Stomach (tissue), 4 donors: ENCODE results near the gene LAMC1.

Experiments
- EP300 ChIP-seq: sonication (generic); formaldehyde crosslinking; IDR thresholded peaks from one replicate; pipeline ENCODE4 v1.6.1; 2017; ENCODE audit warnings: antibody characterized with exemption
- POLR2A ChIP-seq, 4 donors: fragments of 450-650 bp; IDR thresholded peaks; one replicate each; pipeline ENCODE4 v1.6.1; 2016; ENCODE audit warnings: antibody characterized with exemption in 4 of 4, control low read depth in 2 of 4, mild to moderate bottlenecking in 1 of 4, moderate library complexity in 1 of 4
- POLR2AphosphoS5 ChIP-seq, 3 donors: sonication (generic); formaldehyde crosslinking; IDR thresholded peaks; one replicate each; pipeline ENCODE4 v1.6.1; 2016; ENCODE audit warnings: antibody characterized with exemption in 3 of 3
- TF ChIP-seq, protein P1 (sequence below), 7 experiments: fragments of 450-650 bp in 4 of 7; fragments of 200-600 bp in 3 of 7; sonication (generic) in 3 of 7; IDR thresholded peaks; one replicate each; pipeline ENCODE4 v1.5.1; 2016 to 2019; ENCODE audit warnings: antibody characterized with exemption in 7 of 7, control low read depth in 2 of 7, mild to moderate bottlenecking in 1 of 7

DNA sequence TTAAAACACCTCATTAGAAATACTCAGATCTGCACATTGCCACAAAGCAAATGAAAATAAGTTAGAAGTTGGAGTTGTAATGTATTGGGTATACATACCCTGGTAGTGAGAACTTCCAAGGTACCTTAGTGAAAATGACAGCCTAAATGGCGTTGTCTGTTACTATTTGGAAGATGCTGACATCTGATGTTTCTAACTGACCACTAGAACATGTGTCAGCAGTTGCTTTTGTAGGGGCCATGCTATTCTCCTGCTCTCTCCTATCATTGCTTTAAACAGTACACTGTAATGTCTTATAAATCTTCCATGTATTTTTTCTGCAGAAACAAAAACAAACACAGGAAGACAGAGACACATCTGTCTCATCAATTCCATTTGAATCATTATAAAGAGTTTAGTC, 40.1 kb downstream of the LAMC1 start:
- TF ChIP-seq, protein P1, sequence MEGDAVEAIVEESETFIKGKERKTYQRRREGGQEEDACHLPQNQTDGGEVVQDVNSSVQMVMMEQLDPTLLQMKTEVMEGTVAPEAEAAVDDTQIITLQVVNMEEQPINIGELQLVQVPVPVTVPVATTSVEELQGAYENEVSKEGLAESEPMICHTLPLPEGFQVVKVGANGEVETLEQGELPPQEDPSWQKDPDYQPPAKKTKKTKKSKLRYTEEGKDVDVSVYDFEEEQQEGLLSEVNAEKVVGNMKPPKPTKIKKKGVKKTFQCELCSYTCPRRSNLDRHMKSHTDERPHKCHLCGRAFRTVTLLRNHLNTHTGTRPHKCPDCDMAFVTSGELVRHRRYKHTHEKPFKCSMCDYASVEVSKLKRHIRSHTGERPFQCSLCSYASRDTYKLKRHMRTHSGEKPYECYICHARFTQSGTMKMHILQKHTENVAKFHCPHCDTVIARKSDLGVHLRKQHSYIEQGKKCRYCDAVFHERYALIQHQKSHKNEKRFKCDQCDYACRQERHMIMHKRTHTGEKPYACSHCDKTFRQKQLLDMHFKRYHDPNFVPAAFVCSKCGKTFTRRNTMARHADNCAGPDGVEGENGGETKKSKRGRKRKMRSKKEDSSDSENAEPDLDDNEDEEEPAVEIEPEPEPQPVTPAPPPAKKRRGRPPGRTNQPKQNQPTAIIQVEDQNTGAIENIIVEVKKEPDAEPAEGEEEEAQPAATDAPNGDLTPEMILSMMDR (IDR thresholded peaks at IDR 0.05), result no peak
- no peak for TF ChIP-seq POLR2A (IDR thresholded peaks at IDR 0.05)
- TF ChIP-seq EP300, result no peak
- no peak for TF ChIP-seq POLR2AphosphoS5 (IDR thresholded peaks at IDR 0.05)
